ENCODE data around the gene CCDC169.

- TF ChIP-seq CTCF (conservative IDR thresholded peaks at IDR 0.05) (no peak), ZFX (IDR thresholded peaks at IDR 0.05) (no peak)
These were observed 45.1 kb upstream of the CCDC169 start for GRCh38 chr13:36342715-36343114.

Measured in C4-2B (cell line).